Fibroblast of lung (primary cell): ENCODE measurements around the gene OR14K1. TPM values are rescaled to one million over a fixed set of nuclear protein-coding genes. Genes with fewer than 3 reads are reported as not detected.

Source experiments
- DNase-seq, 2 donors: peaks; one replicate each; pipeline versions ENCODE4 v3.0.0 to v3.0.0-alpha.2; 2010; ENCODE audit warnings: low read depth in 2 of 2
- H2AFZ ChIP-seq: 2 replicates; pipeline ENCODE4 v1.5.1; 2012; ENCODE audit warnings: low read length, control low read depth, inconsistent platforms
- H3K27ac ChIP-seq: 2 replicates; pipeline ENCODE4 v1.5.1; 2011; ENCODE audit warnings: low read length, control low read depth; ENCODE audit not compliant: insufficient read depth
- H3K27me3 ChIP-seq: 2 replicates; pipeline ENCODE4 v1.5.1; 2011; ENCODE audit warnings: mild to moderate bottlenecking, low read length; ENCODE audit not compliant: control insufficient read depth, insufficient read depth
- H3K36me3 ChIP-seq: 2 replicates; pipeline ENCODE4 v1.5.1; 2011; ENCODE audit warnings: low read length; ENCODE audit not compliant: control insufficient read depth, insufficient read depth
- H3K4me1 ChIP-seq: 2 replicates; pipeline ENCODE4 v1.5.1; 2011; ENCODE audit warnings: low read length; ENCODE audit not compliant: control insufficient read depth, insufficient read depth; ENCODE audit errors: extremely low read depth
- H3K4me2 ChIP-seq: 2 replicates; pipeline ENCODE4 v1.5.1; 2011; ENCODE audit warnings: low read length, control low read depth; ENCODE audit not compliant: insufficient read depth; ENCODE audit errors: extremely low read depth
- H3K4me3 ChIP-seq, 4 experiments: fragments of 200-600 bp in 1 of 4; sonication (generic) in 1 of 4; replicated peaks in 1 of 4; 2 replicates each; pipeline ENCODE4 v1.5.1; 2011 to 2016; ENCODE audit warnings: low read length in 4 of 4, low read depth in 3 of 4, mild to moderate bottlenecking in 3 of 4, control low read depth in 2 of 4, inconsistent platforms in 1 of 4, mixed read lengths in 1 of 4; ENCODE audit not compliant: insufficient read depth in 1 of 4; ENCODE audit errors: control extremely low read depth in 1 of 4
- H3K79me2 ChIP-seq: 2 replicates; pipeline ENCODE4 v1.5.1; 2012; ENCODE audit warnings: mild to moderate bottlenecking, low read length, inconsistent platforms; ENCODE audit not compliant: control insufficient read depth, insufficient read depth
- H3K9ac ChIP-seq: 2 replicates; pipeline ENCODE4 v1.5.1; 2011; ENCODE audit warnings: mild to moderate bottlenecking, low read length, control low read depth; ENCODE audit not compliant: insufficient read depth
- H3K9me3 ChIP-seq: 2 replicates; pipeline ENCODE4 v1.5.1; 2012; ENCODE audit warnings: low read depth, low read length; ENCODE audit not compliant: control insufficient read depth, insufficient read depth
- H4K20me1 ChIP-seq: 2 replicates; pipeline ENCODE4 v1.5.1; 2011; ENCODE audit warnings: low read length; ENCODE audit not compliant: control insufficient read depth, insufficient read depth; ENCODE audit errors: extremely low read depth
- CTCF ChIP-seq, 2 donors: IDR thresholded peaks in 1 of 2; conservative IDR thresholded peaks in 1 of 2; 1 replicate in 1 of 2; 2 replicates in 1 of 2; pipeline ENCODE4 v1.5.1; 2011 to 2012; ENCODE audit warnings: low read length in 2 of 2, control low read depth in 1 of 2, inconsistent platforms in 1 of 2, low read depth in 1 of 2, mild to moderate bottlenecking in 1 of 2
- EZH2 ChIP-seq: IDR thresholded peaks from 2 replicates; pipeline ENCODE4 v1.5.1; 2012; ENCODE audit warnings: low read length, control low read depth, mild to moderate bottlenecking; ENCODE audit errors: missing control alignments
- polyA plus RNA-seq, 2 donors: library from polyadenylated mRNA; depleted of rRNA in 1 of 2; stranded (reverse) in 1 of 2; unstranded in 1 of 2; fragments of >200 nt; gene quantifications; 2 replicates each; pipeline ENCODE4 v1.2.1, GENCODE V29; 2011 to 2012; ENCODE audit warnings: missing spikeins in 1 of 2
- total RNA-seq: library from RNA; depleted of rRNA; stranded (reverse); fragments of >200 nt; gene quantifications from 2 replicates; pipeline ENCODE4 v1.2.1, GENCODE V29; 2014

The OR14K1 gene
- total and polyA plus RNA-seq, 2 donors (not counting 1 experiment from before 2014, with no cell fraction given) = not detected

- Histone ChIP-seq H3K27me3 (no peaks in the 10 kb centered on the region), H2AFZ (no peak overlapping the region), H3K36me3 (no peaks in the 10 kb centered on the region), H3K79me2 (no peaks in the 10 kb centered on the region), H3K9ac (no peak overlapping the region), H3K4me2 (no peak overlapping the region), H3K4me3 (no peak overlapping the region), H3K9me3 (no peaks in the 10 kb centered on the region), H4K20me1 (no peaks in the 10 kb centered on the region), H3K4me1 (no peaks in the 10 kb centered on the region), H3K27ac (no peak overlapping the region)
- TF ChIP-seq EZH2 (no peak), CTCF (conservative IDR thresholded peaks at IDR 0.05 in 1 of 2, IDR thresholded peaks at IDR 0.05 in 1 of 2; ENCODE audit: low read depth in 1 of 2, low read length in 2 of 2) (no peak)
- no peak for DNase-seq
Measured at GRCh38 chr1:247713753-247714152, 24.7 kb upstream of the OR14K1 start.

DNA sequence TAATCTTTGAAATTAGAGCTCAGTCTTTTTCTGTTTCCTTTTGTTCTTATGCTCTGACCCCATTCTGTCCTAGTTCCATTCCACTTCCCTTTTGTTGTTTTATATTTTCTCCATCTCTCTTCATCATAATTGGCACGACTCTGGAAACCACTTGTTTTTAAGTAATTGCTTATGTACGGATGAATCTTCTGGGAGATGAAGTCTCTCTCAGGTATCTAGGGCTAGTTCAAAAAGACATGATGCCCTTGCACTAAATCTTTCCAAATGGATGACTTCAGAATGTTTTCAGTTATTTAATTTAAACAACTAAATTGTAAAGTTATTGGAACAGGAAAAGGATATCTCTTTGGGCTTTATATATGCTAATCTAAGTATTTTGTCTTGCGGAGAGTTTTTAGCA, 21.9 kb upstream of the OR14K1 start, which contains the start of gene OR6F1:
OR6F1 (minus strand) TSS at position 101 of the 400 bp plus-strand sequence. CDS start 3,891 bp downstream, outside the sequence.
- no peak within 1 kb of the TSS for H3K27ac ChIP-seq
- H3K27me3 ChIP-seq = no peaks in the 10 kb centered on the region
- H3K9me3 ChIP-seq = no peaks in the 10 kb centered on the region
- no peaks in the 10 kb centered on the region for H4K20me1 ChIP-seq
- H3K79me2 ChIP-seq = no peaks in the 10 kb centered on the region
- TF ChIP-seq CTCF (conservative IDR thresholded peaks at IDR 0.05 in 1 of 2, IDR thresholded peaks at IDR 0.05 in 1 of 2; ENCODE audit: low read depth in 1 of 2, low read length in 2 of 2) = no peak
- no peak for TF ChIP-seq EZH2
- DNase-seq = no peak
- H2AFZ ChIP-seq = no peak within 1 kb of the TSS
- no peak within 1 kb of the TSS for H3K4me3 ChIP-seq
- H3K4me2 ChIP-seq = no peak within 1 kb of the TSS
- H3K9ac ChIP-seq = no peak within 1 kb of the TSS
- H3K4me1 ChIP-seq = no peaks in the 10 kb centered on the region
- no peaks in the 10 kb centered on the region for H3K36me3 ChIP-seq

GRCh38 chr1:247721222-247721621, 17.2 kb upstream of the OR14K1 start:
- Histone ChIP-seq H3K36me3 (no peaks in the 10 kb centered on the region), H3K27me3 (no peaks in the 10 kb centered on the region), H3K4me3 (no peak overlapping the region), H3K79me2 (no peaks in the 10 kb centered on the region), H3K4me2 (no peak overlapping the region), H3K9me3 (no peaks in the 10 kb centered on the region), H3K27ac (no peak overlapping the region), H3K9ac (no peak overlapping the region), H3K4me1 (no peaks in the 10 kb centered on the region), H2AFZ (no peak overlapping the region), H4K20me1 (no peaks in the 10 kb centered on the region)
- no peak for TF ChIP-seq CTCF (conservative IDR thresholded peaks at IDR 0.05 in 1 of 2, IDR thresholded peaks at IDR 0.05 in 1 of 2; ENCODE audit: low read depth in 1 of 2, low read length in 2 of 2)
- TF ChIP-seq EZH2 = no peak
- DNase-seq = no peak
